Mucosa of descending colon (tissue), 3 donors: ENCODE data around the gene E4F1. TPM values are rescaled to one million over a fixed set of nuclear protein-coding genes. Genes with fewer than 3 reads are reported as not detected.

Experiments
- ATAC-seq: fragments of 200-7000 bp; cut with Tn5 transposase; one replicate; pipeline ENCODE4 v1.9.1; 2020; ENCODE audit warnings: mild to moderate bottlenecking, moderate library complexity
- DNase-seq, 3 donors: peaks; one replicate each; pipeline ENCODE4 v3.0.0-alpha.2; 2020
- H3K36me3 ChIP-seq: fragments of 200-600 bp; one replicate; pipeline ENCODE4 v1.8.0; 2021; ENCODE audit warnings: low read depth, mild to moderate bottlenecking
- H3K4me1 ChIP-seq: fragments of 200-600 bp; one replicate; pipeline ENCODE4 v1.8.0; 2021; ENCODE audit warnings: low read depth, mild to moderate bottlenecking
- H3K4me3 ChIP-seq: fragments of 200-600 bp; one replicate; pipeline ENCODE4 v1.8.0; 2021; ENCODE audit warnings: mild to moderate bottlenecking
- H3K9me3 ChIP-seq: fragments of 200-600 bp; one replicate; pipeline ENCODE4 v1.8.0; 2021; ENCODE audit warnings: mild to moderate bottlenecking
- CTCF ChIP-seq: fragments of 200-600 bp; IDR thresholded peaks from one replicate; pipeline ENCODE4 v1.8.0; 2022; ENCODE audit warnings: antibody characterized with exemption, mild to moderate bottlenecking
- intact Hi-C, 2 donors: fragments of 100-400 bp; cut with DNase I in 1 of 2; cut with micrococcal nuclease in 1 of 2; formaldehyde crosslinking; loops; one replicate each; pipeline versions ENCODE4 v1.11.0 to v1.11.1; 2022; cut with DNase I, micrococcal nuclease
- total RNA-seq, 3 donors: library from RNA; stranded (reverse); fragmentation: NEBNext Ultra II Directional in 2 of 3; extraction: Animal tissue kit (Norgen Biotek cat#: 25700) in 2 of 3; gene quantifications; one replicate each; pipeline versions ENCODE4 v1.2.1 to v1.2.4, GENCODE V29; 2021 to 2023
- donor health status: DM: no; HTN: no; CAD: no; lungs with moderate emphysema.
- donor health status: DM: no; HTN: no; CAD: no.
- donor health status: DM: no; HTN: yes; CAD: no.

The E4F1 gene
- total RNA-seq, 3 donors from 2014 or later = 23.5 to 28.3 (median 24.2) TPM

- Histone ChIP-seq H3K9me3 (no peaks in the 10 kb centered on the region), H3K4me3 (no peak overlapping the region), H3K4me1 (peaks cover 17% of the 10 kb centered on the region), H3K36me3 (no peaks in the 10 kb centered on the region)
- TF ChIP-seq CTCF = no peak
- peak in 1 of 3 donors; percentile 46 for DNase-seq
- no peak for ATAC-seq
- intact Hi-C loops = no loop called here
Observed at GRCh38 chr16:2270070-2270462, 46.7 kb downstream of the E4F1 start.

- peak in 1 of 3 donors; percentile 53 for DNase-seq
- no peak overlapping the region for H3K4me3 ChIP-seq
- no peaks in the 10 kb centered on the region for H3K36me3 ChIP-seq
- intact Hi-C loops = no loop called here
- no peak for ATAC-seq
- peaks cover 17% of the 10 kb centered on the region for H3K4me1 ChIP-seq
- H3K9me3 ChIP-seq = no peaks in the 10 kb centered on the region
- TF ChIP-seq CTCF = no peak
Observed at GRCh38 chr16:2270588-2271470, 47.4 kb downstream of the E4F1 start.

- no peak overlapping the region for H3K4me3 ChIP-seq
- peaks cover 10% of the 10 kb centered on the region for H3K4me1 ChIP-seq
- ATAC-seq (no peak), DNase-seq (peak in 2 of 3 donors; percentile 26 to 52)
- H3K9me3 ChIP-seq = no peaks in the 10 kb centered on the region
- no peaks in the 10 kb centered on the region for H3K36me3 ChIP-seq
- TF ChIP-seq CTCF = no peak
- intact Hi-C loops = no loop called here
Observed at GRCh38 chr16:2271848-2272461, 48.6 kb downstream of the E4F1 start.

GRCh38 chr16:2273484-2273883 is 50.1 kb downstream of the E4F1 start:
- H3K4me1 ChIP-seq = peaks cover 9% of the 10 kb centered on the region
- no peak for TF ChIP-seq CTCF
- ATAC-seq = no peak
- intact Hi-C loops = no loop called here
- H3K9me3 ChIP-seq = no peaks in the 10 kb centered on the region
- no peak overlapping the region for H3K4me3 ChIP-seq
- DNase-seq = peak in 1 of 3 donors; percentile 22
- no peaks in the 10 kb centered on the region for H3K36me3 ChIP-seq

GRCh38 chr16:2273931-2274330 is 50.5 kb downstream of the E4F1 start:
- no peak for TF ChIP-seq CTCF
- DNase-seq (no peak), ATAC-seq (no peak)
- intact Hi-C loops = no loop called here
- no peaks in the 10 kb centered on the region for H3K9me3 ChIP-seq
- peaks cover 9% of the 10 kb centered on the region for H3K4me1 ChIP-seq
- H3K36me3 ChIP-seq = no peaks in the 10 kb centered on the region
- no peak overlapping the region for H3K4me3 ChIP-seq
